Measurements from ENCODE around the gene TPPP2.

Gene TPPP2

GRCh38 chr14:21060614-21061346 is 30.8 kb downstream of the TPPP2 start:
- DNase-seq (no peak), ATAC-seq (replicated peaks) (no peak)
- Mint-ChIP-seq H3K4me3 (no peak overlapping the region), H3K36me3 (ENCODE audit: insufficient read depth) (no peaks in the 10 kb centered on the region), H3K27me3 (peaks cover 54 to 65% of the 10 kb centered on the region in 2 donors), H3K27ac (no peak overlapping the region), H3K4me1 (ENCODE audit: low read depth in 2 of 2) (no peaks in the 10 kb centered on the region), H3K9me3 (no peaks in the 10 kb centered on the region)

GRCh38 chr14:21061347-21061668 is 31.3 kb downstream of the TPPP2 start:
- no peaks in the 10 kb centered on the region for H3K9me3 Mint-ChIP-seq
- no peak for DNase-seq
- H3K4me1 Mint-ChIP-seq (ENCODE audit: low read depth in 2 of 2), result no peaks in the 10 kb centered on the region
- H3K4me3 Mint-ChIP-seq, result no peak overlapping the region
- no peak for ATAC-seq (replicated peaks)
- H3K36me3 Mint-ChIP-seq (ENCODE audit: insufficient read depth), result no peaks in the 10 kb centered on the region
- no peak overlapping the region for H3K27ac Mint-ChIP-seq
- peaks cover 59 to 70% of the 10 kb centered on the region in 2 donors for H3K27me3 Mint-ChIP-seq

- ATAC-seq (replicated peaks), result no peak
- DNase-seq, result no peak
- H3K27ac Mint-ChIP-seq, result no peak overlapping the region
- H3K4me1 Mint-ChIP-seq (ENCODE audit: low read depth in 2 of 2), result peaks cover 1% of the 10 kb centered on the region in 2 donors
- peaks cover 78 to 85% of the 10 kb centered on the region in 2 donors for H3K27me3 Mint-ChIP-seq
- H3K36me3 Mint-ChIP-seq (ENCODE audit: insufficient read depth), result peaks cover 2% of the 10 kb centered on the region
- H3K4me3 Mint-ChIP-seq, result no peak overlapping the region
- no peaks in the 10 kb centered on the region for H3K9me3 Mint-ChIP-seq
These were observed 33.5 kb downstream of the TPPP2 start for GRCh38 chr14:21063479-21063878.

- Mint-ChIP-seq H3K9me3 (no peaks in the 10 kb centered on the region), H3K4me3 (no peak overlapping the region), H3K27ac (no peak overlapping the region), H3K36me3 (ENCODE audit: insufficient read depth) (peaks cover 8% of the 10 kb centered on the region), H3K4me1 (ENCODE audit: low read depth in 2 of 2) (peaks cover 28 to 31% of the 10 kb centered on the region in 2 donors), H3K27me3 (peaks cover 89 to 90% of the 10 kb centered on the region in 2 donors)
- no peak for DNase-seq
- ATAC-seq (replicated peaks), result no peak
These were observed 37.0 kb downstream of the TPPP2 start for GRCh38 chr14:21066882-21067502.

GRCh38 chr14:21068521-21069387 is 38.7 kb downstream of the TPPP2 start:
- Mint-ChIP-seq H3K4me3 (peak overlapping the region; percentile 85 to 86), H3K9me3 (no peaks in the 10 kb centered on the region), H3K27me3 (peaks cover 89 to 90% of the 10 kb centered on the region in 2 donors), H3K36me3 (ENCODE audit: insufficient read depth) (peaks cover 11% of the 10 kb centered on the region), H3K27ac (peak overlapping the region; percentile 92 to 93), H3K4me1 (ENCODE audit: low read depth in 2 of 2) (peaks cover 28 to 34% of the 10 kb centered on the region in 2 donors)
- ATAC-seq (replicated peaks), result peak; percentile 64
- peak; percentile 56 to 62 (median 58) for DNase-seq

- Mint-ChIP-seq H3K27ac (peak overlapping the region; percentile 92 to 93), H3K36me3 (ENCODE audit: insufficient read depth) (peaks cover 11% of the 10 kb centered on the region), H3K4me1 (ENCODE audit: low read depth in 2 of 2) (peaks cover 28 to 34% of the 10 kb centered on the region in 2 donors), H3K9me3 (no peaks in the 10 kb centered on the region), H3K27me3 (peaks cover 83 to 94% of the 10 kb centered on the region in 2 donors), H3K4me3 (peak overlapping the region; percentile 85 to 86)
- DNase-seq (peak; percentile 18 to 29 (median 28)), ATAC-seq (replicated peaks) (peak; percentile 36)
These were observed 39.5 kb downstream of the TPPP2 start for GRCh38 chr14:21069388-21070082.

- Mint-ChIP-seq H3K27me3 (peaks cover 80 to 89% of the 10 kb centered on the region in 2 donors), H3K36me3 (ENCODE audit: insufficient read depth) (peaks cover 11% of the 10 kb centered on the region), H3K27ac (peak within 1 kb of the TSS; percentile 92 to 93), H3K4me3 (peak within 1 kb of the TSS; percentile 85 to 86), H3K9me3 (no peaks in the 10 kb centered on the region), H3K4me1 (ENCODE audit: low read depth in 2 of 2) (peaks cover 28 to 34% of the 10 kb centered on the region in 2 donors)
- peak in 1 of 3 experiments; percentile 24 for DNase-seq
- ATAC-seq (replicated peaks), result peak; percentile 10
These were observed 40.1 kb downstream of the TPPP2 start, which contains the start of gene ARHGEF40 for GRCh38 chr14:21070083-21070609. ARHGEF40 (plus strand) TSS chr14:21070304; CDS start chr14:21070397, 93 bp downstream.

- Mint-ChIP-seq H3K27ac (peak overlapping the region; percentile 86 to 90), H3K4me3 (peak overlapping the region; percentile 85), H3K27me3 (peaks cover 74 to 84% of the 10 kb centered on the region in 2 donors), H3K9me3 (no peaks in the 10 kb centered on the region), H3K36me3 (ENCODE audit: insufficient read depth) (peaks cover 11% of the 10 kb centered on the region), H3K4me1 (ENCODE audit: low read depth in 2 of 2) (peaks cover 28 to 34% of the 10 kb centered on the region in 2 donors)
- ATAC-seq (replicated peaks) (peak; percentile 35), DNase-seq (peak in 2 of 3 experiments; percentile 18)
These were observed 40.7 kb downstream of the TPPP2 start for GRCh38 chr14:21070610-21071224.

GRCh38 chr14:21071225-21072030 is 41.4 kb downstream of the TPPP2 start:
- H3K27ac Mint-ChIP-seq, result peak overlapping the region; percentile 86 to 90
- H3K36me3 Mint-ChIP-seq (ENCODE audit: insufficient read depth), result peaks cover 11% of the 10 kb centered on the region
- peaks cover 72 to 81% of the 10 kb centered on the region in 2 donors for H3K27me3 Mint-ChIP-seq
- H3K4me1 Mint-ChIP-seq (ENCODE audit: low read depth in 2 of 2), result peaks cover 28 to 34% of the 10 kb centered on the region in 2 donors
- H3K4me3 Mint-ChIP-seq, result peak overlapping the region; percentile 85
- H3K9me3 Mint-ChIP-seq, result no peaks in the 10 kb centered on the region
- peak in 2 of 3 experiments; percentile 18 to 20 for DNase-seq
- ATAC-seq (replicated peaks), result peak; percentile 38

GRCh38 chr14:21072031-21072473 is 42.0 kb downstream of the TPPP2 start:
- no peak for ATAC-seq (replicated peaks)
- DNase-seq, result no peak
- Mint-ChIP-seq H3K36me3 (ENCODE audit: insufficient read depth) (peaks cover 11% of the 10 kb centered on the region), H3K27me3 (peaks cover 66 to 76% of the 10 kb centered on the region in 2 donors), H3K9me3 (no peaks in the 10 kb centered on the region), H3K27ac (peak overlapping the region in 1 of 2 donors; percentile 86), H3K4me3 (peak overlapping the region; percentile 85), H3K4me1 (ENCODE audit: low read depth in 2 of 2) (peaks cover 28 to 34% of the 10 kb centered on the region in 2 donors)

GRCh38 chr14:21072781-21073339 is 42.8 kb downstream of the TPPP2 start:
- peaks cover 58 to 71% of the 10 kb centered on the region in 2 donors for H3K27me3 Mint-ChIP-seq
- ATAC-seq (replicated peaks) (no peak), DNase-seq (no peak)
- H3K27ac Mint-ChIP-seq, result no peak overlapping the region
- H3K9me3 Mint-ChIP-seq, result no peaks in the 10 kb centered on the region
- H3K36me3 Mint-ChIP-seq (ENCODE audit: insufficient read depth), result peaks cover 11% of the 10 kb centered on the region
- peak overlapping the region; percentile 85 for H3K4me3 Mint-ChIP-seq
- H3K4me1 Mint-ChIP-seq (ENCODE audit: low read depth in 2 of 2), result peaks cover 28 to 34% of the 10 kb centered on the region in 2 donors

All from effector memory CD8-positive, alpha-beta T cell (primary cell).